ENCODE data around the gene ADAMTS13.

GRCh38 chr9:133499892-133500270, 77.7 kb downstream of the ADAMTS13 start:
- TF ChIP-seq, protein P1, sequence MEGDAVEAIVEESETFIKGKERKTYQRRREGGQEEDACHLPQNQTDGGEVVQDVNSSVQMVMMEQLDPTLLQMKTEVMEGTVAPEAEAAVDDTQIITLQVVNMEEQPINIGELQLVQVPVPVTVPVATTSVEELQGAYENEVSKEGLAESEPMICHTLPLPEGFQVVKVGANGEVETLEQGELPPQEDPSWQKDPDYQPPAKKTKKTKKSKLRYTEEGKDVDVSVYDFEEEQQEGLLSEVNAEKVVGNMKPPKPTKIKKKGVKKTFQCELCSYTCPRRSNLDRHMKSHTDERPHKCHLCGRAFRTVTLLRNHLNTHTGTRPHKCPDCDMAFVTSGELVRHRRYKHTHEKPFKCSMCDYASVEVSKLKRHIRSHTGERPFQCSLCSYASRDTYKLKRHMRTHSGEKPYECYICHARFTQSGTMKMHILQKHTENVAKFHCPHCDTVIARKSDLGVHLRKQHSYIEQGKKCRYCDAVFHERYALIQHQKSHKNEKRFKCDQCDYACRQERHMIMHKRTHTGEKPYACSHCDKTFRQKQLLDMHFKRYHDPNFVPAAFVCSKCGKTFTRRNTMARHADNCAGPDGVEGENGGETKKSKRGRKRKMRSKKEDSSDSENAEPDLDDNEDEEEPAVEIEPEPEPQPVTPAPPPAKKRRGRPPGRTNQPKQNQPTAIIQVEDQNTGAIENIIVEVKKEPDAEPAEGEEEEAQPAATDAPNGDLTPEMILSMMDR (IDR thresholded peaks at IDR 0.05; ENCODE audit: low read depth, low read length, missing input control) = no peak
- TF ChIP-seq, protein P2, sequence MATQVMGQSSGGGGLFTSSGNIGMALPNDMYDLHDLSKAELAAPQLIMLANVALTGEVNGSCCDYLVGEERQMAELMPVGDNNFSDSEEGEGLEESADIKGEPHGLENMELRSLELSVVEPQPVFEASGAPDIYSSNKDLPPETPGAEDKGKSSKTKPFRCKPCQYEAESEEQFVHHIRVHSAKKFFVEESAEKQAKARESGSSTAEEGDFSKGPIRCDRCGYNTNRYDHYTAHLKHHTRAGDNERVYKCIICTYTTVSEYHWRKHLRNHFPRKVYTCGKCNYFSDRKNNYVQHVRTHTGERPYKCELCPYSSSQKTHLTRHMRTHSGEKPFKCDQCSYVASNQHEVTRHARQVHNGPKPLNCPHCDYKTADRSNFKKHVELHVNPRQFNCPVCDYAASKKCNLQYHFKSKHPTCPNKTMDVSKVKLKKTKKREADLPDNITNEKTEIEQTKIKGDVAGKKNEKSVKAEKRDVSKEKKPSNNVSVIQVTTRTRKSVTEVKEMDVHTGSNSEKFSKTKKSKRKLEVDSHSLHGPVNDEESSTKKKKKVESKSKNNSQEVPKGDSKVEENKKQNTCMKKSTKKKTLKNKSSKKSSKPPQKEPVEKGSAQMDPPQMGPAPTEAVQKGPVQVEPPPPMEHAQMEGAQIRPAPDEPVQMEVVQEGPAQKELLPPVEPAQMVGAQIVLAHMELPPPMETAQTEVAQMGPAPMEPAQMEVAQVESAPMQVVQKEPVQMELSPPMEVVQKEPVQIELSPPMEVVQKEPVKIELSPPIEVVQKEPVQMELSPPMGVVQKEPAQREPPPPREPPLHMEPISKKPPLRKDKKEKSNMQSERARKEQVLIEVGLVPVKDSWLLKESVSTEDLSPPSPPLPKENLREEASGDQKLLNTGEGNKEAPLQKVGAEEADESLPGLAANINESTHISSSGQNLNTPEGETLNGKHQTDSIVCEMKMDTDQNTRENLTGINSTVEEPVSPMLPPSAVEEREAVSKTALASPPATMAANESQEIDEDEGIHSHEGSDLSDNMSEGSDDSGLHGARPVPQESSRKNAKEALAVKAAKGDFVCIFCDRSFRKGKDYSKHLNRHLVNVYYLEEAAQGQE (IDR thresholded peaks at IDR 0.05) = no peak
- TF ChIP-seq FOXA2 (IDR thresholded peaks at IDR 0.05) = no peak
- TF ChIP-seq JUND (IDR thresholded peaks at IDR 0.05) = no peak
- no peak for TF ChIP-seq ZBTB33 (IDR thresholded peaks at IDR 0.05)
- TF ChIP-seq MAX (IDR thresholded peaks at IDR 0.05) = no peak
- TF ChIP-seq YY1 (IDR thresholded peaks at IDR 0.05) = no peak
- no peak for TF ChIP-seq RAD21 (IDR thresholded peaks at IDR 0.05)
- TF ChIP-seq TAF1 (conservative IDR thresholded peaks at IDR 0.05) = no peak

Data from liver (tissue), 3 donors.